ENCODE measurements around the gene PATL1. TPM values are rescaled to one million over a fixed set of nuclear protein-coding genes. Genes with fewer than 3 reads are reported as not detected.
A peak's percentile ranks its signal among the peaks of the same experiment; 100 is the strongest.

The PATL1 gene
- total RNA-seq, 1 donor from 2014 or later = 36.1 TPM

GRCh38 chr11:59601788-59602187 is 67.0 kb downstream of the PATL1 start:
- H3K4me1 Mint-ChIP-seq (ENCODE audit: unreplicated experiment) = no peaks in the 10 kb centered on the region
- H3K36me3 Mint-ChIP-seq (ENCODE audit: low read depth, unreplicated experiment) = peaks cover 47% of the 10 kb centered on the region
- no peak overlapping the region for H3K4me3 Mint-ChIP-seq (ENCODE audit: unreplicated experiment)
- H3K9me3 Mint-ChIP-seq (ENCODE audit: unreplicated experiment) = no peaks in the 10 kb centered on the region
- no peak overlapping the region for H3K27ac Mint-ChIP-seq (ENCODE audit: unreplicated experiment)
- DNase-seq (ENCODE audit: low spot score) = no peak
- TF ChIP-seq CTCF (IDR thresholded peaks at IDR 0.05; ENCODE audit: unreplicated experiment) = no peak
- no peaks in the 10 kb centered on the region for H3K27me3 Mint-ChIP-seq (ENCODE audit: unreplicated experiment)

GRCh38 chr11:59600636-59601035 is 68.2 kb downstream of the PATL1 start:
- DNase-seq (ENCODE audit: low spot score) = no peak
- peaks cover 48% of the 10 kb centered on the region for H3K36me3 Mint-ChIP-seq (ENCODE audit: low read depth, unreplicated experiment)
- no peak for TF ChIP-seq CTCF (IDR thresholded peaks at IDR 0.05; ENCODE audit: unreplicated experiment)
- no peaks in the 10 kb centered on the region for H3K9me3 Mint-ChIP-seq (ENCODE audit: unreplicated experiment)
- H3K4me1 Mint-ChIP-seq (ENCODE audit: unreplicated experiment) = no peaks in the 10 kb centered on the region
- no peaks in the 10 kb centered on the region for H3K27me3 Mint-ChIP-seq (ENCODE audit: unreplicated experiment)
- H3K27ac Mint-ChIP-seq (ENCODE audit: unreplicated experiment) = no peak overlapping the region
- H3K4me3 Mint-ChIP-seq (ENCODE audit: unreplicated experiment) = no peak overlapping the region

GRCh38 chr11:59600234-59600633 is 68.6 kb downstream of the PATL1 start:
- Mint-ChIP-seq H3K4me1 (ENCODE audit: unreplicated experiment) (no peaks in the 10 kb centered on the region), H3K27ac (ENCODE audit: unreplicated experiment) (no peak overlapping the region), H3K9me3 (ENCODE audit: unreplicated experiment) (no peaks in the 10 kb centered on the region), H3K36me3 (ENCODE audit: low read depth, unreplicated experiment) (peaks cover 49% of the 10 kb centered on the region), H3K27me3 (ENCODE audit: unreplicated experiment) (no peaks in the 10 kb centered on the region), H3K4me3 (ENCODE audit: unreplicated experiment) (no peak overlapping the region)
- TF ChIP-seq CTCF (IDR thresholded peaks at IDR 0.05; ENCODE audit: unreplicated experiment) = no peak
- DNase-seq (ENCODE audit: low spot score) = no peak

GRCh38 chr11:59598961-59599360 is 69.9 kb downstream of the PATL1 start:
- no peaks in the 10 kb centered on the region for H3K4me1 Mint-ChIP-seq (ENCODE audit: unreplicated experiment)
- H3K27ac Mint-ChIP-seq (ENCODE audit: unreplicated experiment) = no peak overlapping the region
- peaks cover 55% of the 10 kb centered on the region for H3K36me3 Mint-ChIP-seq (ENCODE audit: low read depth, unreplicated experiment)
- DNase-seq (ENCODE audit: low spot score) = no peak
- TF ChIP-seq CTCF (IDR thresholded peaks at IDR 0.05; ENCODE audit: unreplicated experiment) = no peak
- H3K4me3 Mint-ChIP-seq (ENCODE audit: unreplicated experiment) = no peak overlapping the region
- H3K27me3 Mint-ChIP-seq (ENCODE audit: unreplicated experiment) = no peaks in the 10 kb centered on the region
- H3K9me3 Mint-ChIP-seq (ENCODE audit: unreplicated experiment) = no peaks in the 10 kb centered on the region

Small RNA genes within 50 kb of the gene (microRNA-seq; reads per million reads assigned to microRNA genes)
- 0.83 reads per million, percentile 7 among the genes with 10 or more reads in this experiment for gene MIR3162 (ENCODE audit: unreplicated experiment)

Other genes starting within 250 kb of the PATL1 start
- not detected for gene OR5A2, start 242.6 kb downstream of the PATL1 start, total RNA-seq (ENCODE audit: unreplicated experiment)
- not detected for gene OR5A1, start 232.6 kb downstream of the PATL1 start, total RNA-seq (ENCODE audit: unreplicated experiment)
- not detected for gene OR4D6, start 212.1 kb downstream of the PATL1 start, total RNA-seq (ENCODE audit: unreplicated experiment)
- gene OR4D10, start 195.7 kb downstream of the PATL1 start, total RNA-seq (ENCODE audit: unreplicated experiment) = not detected
- not detected for gene OR4D11, start 165.5 kb downstream of the PATL1 start, total RNA-seq (ENCODE audit: unreplicated experiment)
- not detected for gene OR4D9, start 157.5 kb downstream of the PATL1 start, total RNA-seq (ENCODE audit: unreplicated experiment)
- 39.5 TPM for gene OSBP, start 53.3 kb downstream of the PATL1 start, total RNA-seq (ENCODE audit: unreplicated experiment)
- not detected for gene OR10V1, start 44.8 kb upstream of the PATL1 start, total RNA-seq (ENCODE audit: unreplicated experiment)
- gene STX3, start 86.3 kb upstream of the PATL1 start, total RNA-seq (ENCODE audit: unreplicated experiment) = 140 TPM
- gene MRPL16, start 141.7 kb upstream of the PATL1 start, total RNA-seq (ENCODE audit: unreplicated experiment) = 47.2 TPM
- gene CBLIF, start 176.5 kb upstream of the PATL1 start, total RNA-seq (ENCODE audit: unreplicated experiment) = not detected
- gene TCN1, start 197.4 kb upstream of the PATL1 start, total RNA-seq (ENCODE audit: unreplicated experiment) = not detected
- gene OOSP3, start 209.7 kb upstream of the PATL1 start, total RNA-seq (ENCODE audit: unreplicated experiment) = 0.54 TPM